HG03354 (cell line): ENCODE data around the gene KCNMB2.
"Not testable (repeated sequence)": the region's sequence is repeated elsewhere in the genome, so short reads cannot be mapped to it uniquely, and the experiment has no call there.

Source experiments
- ATAC-seq: cut with Tn5 transposase; IDR thresholded peaks from one replicate; pipeline ENCODE4 v1.9.1; 2021; ENCODE audit warnings: mild to moderate bottlenecking; ENCODE audit not compliant: unreplicated experiment, poor library complexity, severe bottlenecking

KCNMB2 gene

DNA sequence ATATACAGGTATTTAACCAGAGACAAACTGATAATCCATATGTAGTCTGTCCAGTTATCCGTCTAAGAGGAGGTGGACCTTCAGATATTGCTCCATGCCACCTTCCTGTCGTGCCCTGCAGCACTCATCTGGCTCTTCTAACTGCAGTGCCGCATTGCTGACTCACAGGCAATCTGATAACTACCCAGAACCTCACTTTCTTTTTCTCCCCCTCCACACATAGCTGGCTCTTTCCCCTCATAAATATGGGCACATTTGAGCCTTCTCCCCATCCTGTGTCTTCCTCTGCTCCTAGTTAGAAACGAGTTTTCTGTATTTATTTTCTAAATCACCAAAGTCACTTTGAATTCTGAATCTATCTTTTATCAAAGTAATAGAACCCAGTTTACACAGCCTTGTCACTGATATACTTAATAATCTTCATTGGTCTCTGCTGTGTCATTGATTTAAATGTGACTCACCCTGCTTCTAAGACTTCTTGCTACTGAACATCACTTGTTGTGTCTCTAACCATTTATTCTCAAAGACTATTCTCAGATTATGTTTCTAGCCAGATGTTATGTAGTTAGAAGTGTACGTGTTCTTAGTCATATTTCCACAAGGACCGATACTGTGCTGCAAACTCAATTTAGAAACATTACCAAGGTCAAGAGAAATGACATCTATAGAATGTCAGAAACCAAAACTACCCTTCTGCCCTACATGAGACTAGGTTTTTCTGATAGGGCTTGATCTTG, 17.4 kb upstream of the KCNMB2 start:
- ATAC-seq: peak; percentile 82

DNA sequence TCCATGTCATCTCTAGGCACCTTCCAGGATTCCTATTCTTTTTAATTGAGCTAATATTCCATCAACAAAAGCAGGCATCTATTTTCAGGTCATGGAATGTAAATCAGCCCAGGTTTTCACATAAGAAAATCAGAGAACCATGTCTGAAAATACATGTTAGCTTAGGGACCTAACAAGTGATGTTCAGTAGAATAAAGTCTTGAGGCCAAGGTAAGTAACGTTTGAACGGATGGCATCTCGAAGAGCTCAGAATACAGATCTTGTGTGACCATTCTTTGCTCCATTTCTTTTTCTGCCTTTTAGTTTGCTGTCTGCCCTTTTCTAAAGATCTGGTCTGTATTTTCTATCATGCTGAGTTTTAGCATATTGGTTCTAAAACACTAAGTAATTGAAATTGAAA, 16.5 kb upstream of the KCNMB2 start:
- no peak for ATAC-seq

DNA sequence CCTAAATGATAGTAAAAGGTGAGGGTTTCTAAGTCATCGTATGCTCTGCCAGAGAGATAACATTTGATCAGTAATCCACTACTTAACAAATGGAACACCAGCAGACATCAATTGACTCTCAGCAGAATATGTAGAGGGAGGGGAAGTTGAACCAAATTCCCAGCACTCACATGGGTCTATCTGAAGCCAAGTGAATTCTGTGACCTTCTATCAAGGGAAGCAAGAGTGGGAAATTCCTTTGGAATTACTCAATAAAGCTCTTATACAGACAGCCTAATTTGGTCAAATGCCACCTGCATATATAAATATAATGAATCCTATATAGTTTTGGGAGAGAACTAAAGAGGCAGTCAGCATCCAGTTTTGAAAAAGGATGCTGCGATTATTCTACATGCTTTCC, 15.8 kb upstream of the KCNMB2 start:
- ATAC-seq: no peak

DNA sequence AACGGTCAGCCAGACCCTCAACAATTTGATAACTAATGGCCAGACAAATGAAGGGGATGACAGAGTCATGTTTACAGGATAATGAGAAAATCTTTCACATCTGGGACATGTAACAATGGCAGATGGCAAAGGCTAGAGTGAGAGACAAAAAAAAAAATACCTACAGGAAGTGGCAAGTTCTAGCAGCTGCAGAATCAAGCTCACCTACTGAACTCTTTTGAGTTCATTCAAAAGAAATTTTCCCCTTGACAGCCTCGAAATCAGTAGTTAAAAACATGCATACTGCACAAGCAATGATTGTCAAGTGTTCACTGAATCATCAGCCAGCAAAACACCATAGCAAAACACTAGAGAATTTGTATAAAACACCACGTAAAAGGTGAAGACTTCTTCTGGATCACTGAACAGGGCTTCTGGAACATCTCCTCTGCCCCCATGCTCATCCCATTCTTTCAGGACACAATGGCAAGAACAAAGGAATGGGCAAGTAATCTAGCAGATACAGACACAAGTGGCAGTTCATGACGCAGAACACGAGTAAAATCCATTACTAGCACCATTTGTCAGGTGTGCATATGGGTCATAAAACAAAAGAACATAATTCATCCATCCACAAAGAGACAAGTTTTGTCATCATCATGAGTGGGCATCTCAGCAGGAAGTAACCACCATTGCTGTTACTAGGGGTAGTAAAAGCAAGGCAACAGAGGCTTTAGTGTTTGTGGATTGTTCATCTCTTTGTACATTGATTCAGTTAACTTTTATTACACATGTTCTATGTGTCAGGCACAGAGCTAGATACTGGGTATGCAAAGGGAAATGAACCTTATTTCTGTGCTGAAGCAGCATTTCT, 13.8 kb upstream of the KCNMB2 start:
- ATAC-seq: no peak

DNA sequence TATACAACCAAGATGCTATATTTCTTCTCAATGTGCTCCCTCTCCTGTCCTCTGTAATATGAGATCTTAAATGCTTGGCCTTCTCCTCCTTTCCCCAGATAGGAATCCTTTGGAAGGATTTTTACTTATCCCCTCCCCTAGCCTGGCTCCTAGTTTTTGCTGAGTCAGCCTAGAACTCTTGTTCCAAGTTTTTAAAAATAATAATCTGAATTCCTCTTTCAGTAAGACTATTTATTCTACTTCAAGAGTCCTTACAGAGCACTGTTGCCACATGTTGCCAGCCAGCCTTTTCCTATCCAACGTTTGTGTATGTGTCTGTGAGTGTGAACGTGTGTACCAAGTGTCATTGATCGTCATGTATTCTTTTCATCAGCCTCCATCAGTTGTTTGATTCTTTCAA, 11.0 kb upstream of the KCNMB2 start:
- no peak for ATAC-seq

DNA sequence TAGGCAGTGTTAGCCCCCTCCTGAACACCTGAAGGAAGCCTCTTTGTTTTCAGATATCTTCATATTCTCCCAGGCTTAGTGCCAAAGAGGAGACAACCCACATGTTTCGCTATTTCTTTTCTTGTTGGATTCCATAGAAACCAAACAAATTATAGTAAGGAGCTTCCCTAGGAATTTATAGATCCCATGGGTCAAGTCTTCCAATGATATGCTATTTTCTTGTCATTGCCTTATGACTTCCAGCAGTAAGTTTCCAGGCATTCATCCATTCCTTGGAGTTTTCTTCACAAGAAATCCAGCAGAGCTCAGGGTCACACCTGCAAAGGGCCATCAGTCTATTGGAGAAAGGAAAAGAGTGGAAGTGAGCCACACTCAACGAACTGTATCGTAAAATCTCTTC, 9.9 kb upstream of the KCNMB2 start:
- ATAC-seq: no peak

DNA sequence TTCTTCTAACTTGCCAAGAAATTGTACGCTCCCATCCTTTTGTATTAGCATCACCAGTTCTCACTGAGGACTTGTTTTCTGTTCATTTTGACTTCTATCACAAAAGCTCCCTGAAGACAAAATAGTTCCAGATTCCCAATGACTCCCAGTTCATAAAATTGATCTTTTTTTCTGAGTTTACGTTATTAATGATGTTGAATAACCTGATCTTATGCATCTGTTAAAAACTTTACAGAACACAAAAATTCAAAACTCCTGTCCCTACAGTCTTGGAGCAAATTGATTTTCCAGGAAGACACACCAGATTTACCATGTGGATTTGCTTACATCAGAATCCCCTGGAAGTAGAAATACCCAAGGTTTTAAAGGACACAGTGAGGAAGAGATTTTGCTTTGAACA, 8.3 kb upstream of the KCNMB2 start:
- ATAC-seq: no peak

DNA sequence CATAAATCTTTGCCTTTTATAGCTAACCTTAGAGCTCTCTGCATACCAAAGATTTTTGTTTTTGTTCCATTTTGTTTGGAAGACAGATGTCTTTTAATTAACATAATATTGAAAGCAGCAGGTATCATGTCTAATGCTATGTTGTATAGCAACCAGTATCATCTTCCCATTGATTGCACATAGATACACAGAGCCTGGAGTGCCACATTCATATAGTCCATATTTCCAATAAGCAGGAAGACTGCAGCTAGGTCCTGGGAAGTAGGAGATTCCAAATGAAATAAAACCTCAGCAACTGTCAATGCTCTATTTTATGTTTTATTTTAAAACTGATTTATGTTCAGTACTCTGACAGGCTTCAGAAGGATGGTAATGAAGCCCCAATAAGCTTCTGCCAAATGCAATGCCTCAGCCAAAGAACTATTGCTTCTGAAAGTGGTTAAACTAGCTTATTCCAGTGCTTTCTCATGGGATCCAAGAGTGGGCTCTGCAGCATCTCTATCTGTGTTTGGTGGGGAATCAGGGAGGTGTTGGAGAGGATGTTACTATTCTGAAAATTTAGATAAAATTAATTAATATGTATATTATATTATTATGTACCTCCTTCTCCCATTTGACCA, 6.5 kb upstream of the KCNMB2 start:
- no peak for ATAC-seq

DNA sequence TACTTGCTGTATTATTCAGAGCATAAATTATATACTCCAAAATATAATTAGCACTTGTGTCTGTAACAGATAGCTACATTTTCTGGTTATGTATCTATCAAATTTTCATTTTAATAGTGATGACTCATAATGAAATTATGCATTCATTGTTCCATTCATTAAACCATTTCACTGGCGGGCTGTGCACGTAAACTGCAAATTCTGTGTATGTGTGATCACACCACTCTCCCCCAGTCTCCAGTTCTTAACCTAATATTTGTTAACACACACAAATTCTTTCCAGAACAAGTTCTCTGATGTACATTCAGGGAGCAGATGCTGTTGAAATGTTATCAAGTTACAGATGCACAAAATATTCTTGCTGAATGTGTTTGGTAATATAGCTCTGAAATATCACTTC, 3.8 kb upstream of the KCNMB2 start:
- no peak for ATAC-seq

DNA sequence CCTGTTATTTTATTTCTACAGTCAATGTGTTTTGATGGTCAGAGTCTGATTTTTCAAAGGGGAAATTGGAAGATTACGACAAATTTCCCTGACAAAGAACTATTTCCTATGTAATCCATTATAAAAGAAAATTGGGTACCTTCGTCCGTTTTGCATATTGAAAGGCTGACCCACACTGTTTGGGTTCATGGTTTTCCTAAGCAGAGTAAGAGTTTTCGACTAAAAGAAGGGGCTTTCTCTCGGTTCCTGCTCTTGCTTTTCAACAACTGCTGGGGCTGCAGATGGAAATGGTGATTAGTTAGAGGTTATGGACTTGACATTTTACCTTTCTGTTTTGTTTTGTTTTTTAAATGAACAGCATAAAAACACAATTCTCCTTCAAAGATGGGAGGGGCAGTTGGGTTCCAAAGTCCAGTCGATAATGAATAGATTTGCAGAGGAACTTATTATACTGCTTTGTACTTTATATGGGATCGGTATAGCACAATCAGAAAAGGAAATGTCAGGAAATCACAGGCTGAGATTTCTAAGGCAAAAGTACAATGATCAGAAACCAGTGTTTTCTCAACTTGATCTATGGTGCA, 978 bp downstream of the KCNMB2 start:
- ATAC-seq: no peak

DNA sequence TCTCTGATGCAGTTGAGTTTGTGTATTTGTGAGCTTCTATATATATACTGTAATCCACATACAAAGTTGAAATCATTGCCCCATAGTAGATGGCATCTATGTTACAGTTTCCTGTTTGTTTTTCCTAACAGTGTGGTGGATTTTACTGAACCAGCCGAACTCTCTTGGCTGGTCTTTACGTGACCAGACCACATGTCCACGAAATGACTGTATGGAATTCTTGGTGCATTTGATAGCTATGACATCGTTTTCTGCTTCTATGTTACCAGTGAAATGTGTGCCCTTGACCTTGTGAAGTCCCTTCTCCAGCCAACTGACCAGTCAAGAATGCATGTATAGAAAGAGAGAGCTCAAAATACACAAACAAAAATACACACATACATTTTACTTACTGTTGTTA, 1.8 kb downstream of the KCNMB2 start:
- no peak for ATAC-seq

GRCh38 chr3:178540184-178540583, 3.9 kb downstream of the KCNMB2 start:
- no peak for ATAC-seq

- no peak for ATAC-seq
These were observed 9.1 kb downstream of the KCNMB2 start for GRCh38 chr3:178545337-178545736.

GRCh38 chr3:178546079-178546478, 9.8 kb downstream of the KCNMB2 start:
- peak; percentile 48 for ATAC-seq

DNA sequence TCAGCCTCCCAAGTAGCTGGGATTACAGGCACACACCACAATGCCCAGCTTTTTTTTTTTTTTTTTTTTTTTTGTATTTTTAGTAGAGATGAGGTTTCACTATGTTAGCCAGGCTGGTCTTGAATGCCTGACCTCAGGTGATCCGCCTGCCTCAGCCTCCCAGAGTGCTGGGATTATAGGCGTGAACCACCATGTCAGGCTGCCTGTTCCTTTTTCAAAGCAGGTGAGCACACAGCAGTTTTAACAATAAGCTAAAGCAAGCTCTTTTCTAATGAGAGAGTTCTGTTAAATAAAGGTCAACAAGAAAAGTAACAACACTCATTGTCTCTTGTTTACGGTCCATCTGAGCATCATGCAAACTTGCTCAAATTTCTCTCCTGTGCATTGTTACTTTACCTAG, 13.2 kb downstream of the KCNMB2 start:
- not testable (repeated sequence) for ATAC-seq

GRCh38 chr3:178551916-178552321, 15.7 kb downstream of the KCNMB2 start:
- ATAC-seq: no peak

DNA sequence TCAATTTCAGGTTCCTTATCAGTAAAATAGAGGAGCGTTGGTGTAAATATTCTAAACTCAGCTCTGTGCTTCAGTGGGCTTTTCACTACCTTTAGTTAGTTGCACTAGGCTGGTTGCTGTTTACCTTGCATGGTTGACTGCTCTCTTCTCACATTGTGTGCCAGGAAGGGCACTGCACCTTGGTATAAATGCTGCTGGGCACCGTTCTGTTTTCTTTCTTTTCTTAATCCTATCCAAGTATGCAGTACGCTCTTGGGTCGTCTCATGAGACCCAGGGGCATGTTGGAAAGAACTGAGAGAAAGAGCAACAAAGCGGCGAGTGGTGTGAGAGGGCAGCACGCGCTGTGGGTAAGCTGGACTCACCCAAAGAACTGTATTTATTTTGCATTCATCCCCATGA, 22.4 kb downstream of the KCNMB2 start:
- no peak for ATAC-seq

DNA sequence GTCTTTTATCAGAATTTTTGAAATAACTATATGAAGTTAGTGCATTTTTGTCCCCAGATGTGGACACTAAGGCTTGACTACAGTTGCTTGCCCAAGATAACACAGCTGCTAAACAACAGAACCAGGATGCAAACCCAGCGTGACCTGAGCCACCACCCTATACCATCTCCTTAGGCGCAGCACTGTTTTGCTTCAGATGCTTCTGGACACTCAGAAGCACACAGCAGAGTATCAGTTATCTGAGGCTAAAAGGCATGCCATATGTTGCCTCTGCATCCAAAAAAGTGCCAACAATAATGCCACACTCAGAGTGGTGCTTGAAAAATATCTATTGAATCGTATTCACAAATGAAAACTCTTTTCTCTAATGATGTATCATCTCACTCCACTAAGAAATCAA, 24.5 kb downstream of the KCNMB2 start:
- ATAC-seq: no peak

DNA sequence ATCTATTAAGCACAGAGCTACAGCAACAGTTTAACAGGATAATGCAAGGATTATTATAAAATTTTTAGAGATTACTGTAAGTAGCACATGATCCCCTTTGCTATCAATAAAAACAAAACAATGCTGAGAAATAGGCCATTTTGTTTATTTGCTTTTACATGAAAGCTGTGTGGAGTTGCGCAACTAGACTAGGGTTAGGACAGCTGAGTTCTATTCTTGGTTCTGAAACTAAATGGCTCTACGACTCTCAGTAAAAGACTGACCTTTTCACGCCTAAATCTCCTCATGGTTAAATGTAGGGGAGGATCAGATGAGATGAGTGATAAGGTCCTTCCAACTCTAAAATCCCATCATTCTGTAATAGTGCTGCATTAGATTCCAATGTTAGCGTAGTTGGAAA, 25.0 kb downstream of the KCNMB2 start:
- ATAC-seq: no peak

DNA sequence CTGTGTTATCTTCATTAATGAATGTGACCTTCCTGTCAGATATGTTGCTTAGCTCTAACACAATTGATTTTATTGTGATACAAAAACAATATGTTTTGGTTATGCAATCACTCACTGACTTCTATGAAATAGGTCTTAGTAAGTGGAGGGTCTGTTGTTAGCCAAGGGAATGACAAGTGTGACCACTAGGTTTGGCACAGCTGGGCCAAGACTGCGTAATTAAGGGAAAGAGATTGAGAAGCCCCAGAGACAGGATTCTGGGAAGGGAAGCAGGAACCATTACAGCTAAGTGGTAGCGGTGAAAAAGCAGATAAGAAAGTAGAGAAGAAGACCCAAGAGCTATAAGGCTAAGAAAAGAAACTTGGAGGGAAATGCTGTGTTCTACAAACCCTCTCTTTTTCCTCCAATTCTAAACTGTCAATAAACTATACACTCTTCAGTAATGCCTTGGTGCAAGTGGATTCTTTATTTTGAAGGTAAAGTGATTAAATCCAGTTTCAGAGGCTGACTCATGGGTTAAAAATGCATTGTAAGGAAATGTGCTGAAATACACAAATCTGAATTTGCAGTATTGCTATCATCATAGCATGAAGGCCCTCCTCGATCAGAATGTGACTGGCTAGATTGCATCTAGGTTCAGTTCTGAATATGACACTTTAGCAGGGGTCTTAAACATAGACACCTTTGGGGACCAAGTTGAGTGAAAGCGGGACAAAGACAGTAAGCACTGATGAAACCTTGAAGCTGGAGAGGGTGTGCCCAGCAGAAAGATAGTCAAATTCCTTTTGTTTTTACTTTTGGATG, 26.1 kb downstream of the KCNMB2 start:
- no peak for ATAC-seq
